ENCODE data around the gene KCNJ9. TPM values are rescaled to one million over a fixed set of nuclear protein-coding genes. Genes with fewer than 3 reads are reported as not detected.

KCNJ9 gene
- total RNA-seq, 1 donor from 2014 or later = not detected

GRCh38 chr1:160093624-160094290 lies 12.4 kb downstream of the KCNJ9 start:
- H3K4me1 Mint-ChIP-seq (ENCODE audit: low read depth) = peaks cover 9% of the 10 kb centered on the region
- no peak overlapping the region for H3K27ac Mint-ChIP-seq (ENCODE audit: unreplicated experiment)
- no peak for TF ChIP-seq CTCF (IDR thresholded peaks at IDR 0.05)
- no peaks in the 10 kb centered on the region for H3K27me3 Mint-ChIP-seq (ENCODE audit: low read depth)
- peaks cover 5% of the 10 kb centered on the region for H3K36me3 Mint-ChIP-seq (ENCODE audit: low read depth)
- H3K4me3 Mint-ChIP-seq (ENCODE audit: unreplicated experiment) = no peak overlapping the region
- peak; percentile 75 for DNase-seq (ENCODE audit: low spot score)
- H3K9me3 Mint-ChIP-seq (ENCODE audit: low read depth) = no peaks in the 10 kb centered on the region

- H3K27me3 Mint-ChIP-seq (ENCODE audit: low read depth) = no peaks in the 10 kb centered on the region
- TF ChIP-seq CTCF (IDR thresholded peaks at IDR 0.05) = no peak
- H3K27ac Mint-ChIP-seq (ENCODE audit: unreplicated experiment) = no peak overlapping the region
- no peaks in the 10 kb centered on the region for H3K9me3 Mint-ChIP-seq (ENCODE audit: low read depth)
- H3K4me1 Mint-ChIP-seq (ENCODE audit: low read depth) = peaks cover 11% of the 10 kb centered on the region
- H3K36me3 Mint-ChIP-seq (ENCODE audit: low read depth) = peaks cover 5% of the 10 kb centered on the region
- no peak for DNase-seq (ENCODE audit: low spot score)
- H3K4me3 Mint-ChIP-seq (ENCODE audit: unreplicated experiment) = no peak overlapping the region
These were observed 12.9 kb downstream of the KCNJ9 start for GRCh38 chr1:160094291-160094625.

- Mint-ChIP-seq H3K9me3 (ENCODE audit: low read depth) (no peaks in the 10 kb centered on the region), H3K36me3 (ENCODE audit: low read depth) (peaks cover 5% of the 10 kb centered on the region), H3K27me3 (ENCODE audit: low read depth) (no peaks in the 10 kb centered on the region), H3K4me1 (ENCODE audit: low read depth) (peaks cover 13% of the 10 kb centered on the region), H3K27ac (ENCODE audit: unreplicated experiment) (no peak overlapping the region), H3K4me3 (ENCODE audit: unreplicated experiment) (no peak overlapping the region)
- DNase-seq (ENCODE audit: low spot score) = no peak
- no peak for TF ChIP-seq CTCF (IDR thresholded peaks at IDR 0.05)
These were observed 13.5 kb downstream of the KCNJ9 start for GRCh38 chr1:160094806-160095205.

GRCh38 chr1:160095382-160096105 lies 14.2 kb downstream of the KCNJ9 start:
- Mint-ChIP-seq H3K27me3 (ENCODE audit: low read depth) (no peaks in the 10 kb centered on the region), H3K27ac (ENCODE audit: unreplicated experiment) (no peak overlapping the region), H3K36me3 (ENCODE audit: low read depth) (peaks cover 5% of the 10 kb centered on the region), H3K4me3 (ENCODE audit: unreplicated experiment) (no peak overlapping the region), H3K4me1 (ENCODE audit: low read depth) (peaks cover 13% of the 10 kb centered on the region), H3K9me3 (ENCODE audit: low read depth) (no peaks in the 10 kb centered on the region)
- TF ChIP-seq CTCF (IDR thresholded peaks at IDR 0.05) = no peak
- no peak for DNase-seq (ENCODE audit: low spot score)

- Mint-ChIP-seq H3K4me1 (ENCODE audit: low read depth) (peaks cover 19% of the 10 kb centered on the region), H3K9me3 (ENCODE audit: low read depth) (no peaks in the 10 kb centered on the region), H3K4me3 (ENCODE audit: unreplicated experiment) (no peak overlapping the region), H3K27ac (ENCODE audit: unreplicated experiment) (no peak overlapping the region), H3K36me3 (ENCODE audit: low read depth) (peaks cover 2% of the 10 kb centered on the region), H3K27me3 (ENCODE audit: low read depth) (no peaks in the 10 kb centered on the region)
- peak; percentile 33 for DNase-seq (ENCODE audit: low spot score)
- TF ChIP-seq CTCF (IDR thresholded peaks at IDR 0.05) = no peak
These were observed 15.2 kb downstream of the KCNJ9 start for GRCh38 chr1:160096274-160097116.
